Breast epithelium (tissue), 4 donors: ENCODE results near the gene SRC. TPM values are rescaled to one million over a fixed set of nuclear protein-coding genes. Genes with fewer than 3 reads are reported as not detected.

ENCODE experiments used
- DNase-seq, 2 donors: peaks; one replicate each; pipeline ENCODE4 v3.0.0-alpha.2; 2019; ENCODE audit warnings: low spot score in 2 of 2
- H3K27ac ChIP-seq, 2 donors: fragments of 200-600 bp; sonication (generic) in 1 of 2; one replicate each; pipeline ENCODE4 v1.5.1; 2016 to 2019; ENCODE audit warnings: mild to moderate bottlenecking in 1 of 2
- H3K27me3 ChIP-seq, 2 donors: fragments of 200-600 bp; sonication (generic) in 1 of 2; one replicate each; pipeline versions ENCODE4 v1.5.1 to v1.6.0; 2017 to 2019; ENCODE audit warnings: control low read depth in 1 of 2, mild to moderate bottlenecking in 1 of 2
- H3K36me3 ChIP-seq: fragments of 200-600 bp; one replicate; pipeline ENCODE4 v1.5.1; 2019
- H3K4me1 ChIP-seq, 2 donors: fragments of 200-600 bp; sonication (generic); one replicate each; pipeline ENCODE4 v1.5.1; 2016 to 2019; ENCODE audit warnings: control low read depth in 1 of 2
- H3K4me3 ChIP-seq, 3 donors: fragments of 200-600 bp; sonication (generic); 1 replicate in 2 of 3; 2 replicates in 1 of 3; pipeline ENCODE4 v1.5.1; 2016 to 2019; ENCODE audit warnings: mild to moderate bottlenecking in 3 of 3, moderate library complexity in 2 of 3
- H3K9me3 ChIP-seq, 2 donors: fragments of 200-600 bp; sonication (generic) in 1 of 2; one replicate each; pipeline ENCODE4 v1.5.1; 2016 to 2019; ENCODE audit warnings: control low read depth in 1 of 2
- POLR2A ChIP-seq: fragments of 450-650 bp; IDR thresholded peaks from one replicate; pipeline ENCODE4 v1.6.1; 2016; ENCODE audit warnings: antibody characterized with exemption, mild to moderate bottlenecking, moderate library complexity
- POLR2AphosphoS5 ChIP-seq, 3 donors: sonication (generic); formaldehyde crosslinking; IDR thresholded peaks; one replicate each; pipeline ENCODE4 v1.6.1; 2017; ENCODE audit warnings: antibody characterized with exemption in 3 of 3
- intact Hi-C: fragments of 100-400 bp; cut with DNase I; formaldehyde crosslinking; loops from one replicate; pipeline ENCODE4 v1.15.1; 2023; ENCODE audit warnings: low total_unique reads
- total RNA-seq, 3 donors: library from RNA; depleted of rRNA; stranded (reverse); fragments of >200 nt; gene quantifications; one replicate each; pipeline ENCODE4 v1.1.0, GENCODE V29; 2016
- TF ChIP-seq, protein P1 (sequence below), 3 donors: fragments of 450-650 bp; IDR thresholded peaks; one replicate each; pipeline ENCODE4 v1.5.1; 2016 to 2017; ENCODE audit warnings: antibody characterized with exemption in 3 of 3, mild to moderate bottlenecking in 3 of 3, moderate library complexity in 3 of 3

Gene SRC
- total RNA-seq, 3 donors from 2014 or later: 12.8 to 25.6 (median 20.6) TPM

DNA sequence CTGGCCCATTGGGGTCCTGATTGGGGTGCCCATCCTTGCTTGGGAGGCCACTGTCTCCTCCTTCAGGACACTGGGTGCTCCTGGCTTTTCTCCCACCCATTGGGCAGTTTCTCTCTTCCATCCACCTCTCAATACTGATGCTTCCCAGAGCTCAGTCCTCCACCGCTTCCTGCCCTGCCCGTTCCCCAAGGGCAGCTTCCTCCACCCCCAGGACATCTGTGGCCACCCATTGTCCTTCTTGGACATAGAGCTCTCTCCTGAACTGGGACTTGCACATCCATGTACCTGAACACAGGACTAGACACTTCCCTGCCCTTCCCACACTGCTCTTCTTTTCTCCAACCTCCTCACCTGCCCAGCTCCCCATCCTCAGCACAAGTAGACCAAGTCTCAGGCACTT is 105.7 kb downstream of the SRC start:
- no peak for TF ChIP-seq POLR2AphosphoS5 (IDR thresholded peaks at IDR 0.05)
- intact Hi-C loops: no loop called here
- H3K27ac ChIP-seq: no peak overlapping the region
- DNase-seq: no peak
- H3K27me3 ChIP-seq: no peaks in the 10 kb centered on the region
- H3K36me3 ChIP-seq: no peaks in the 10 kb centered on the region
- H3K4me1 ChIP-seq: no peaks in the 10 kb centered on the region
- no peak overlapping the region for H3K4me3 ChIP-seq
- peaks cover 14 to 21% of the 10 kb centered on the region in 2 donors for H3K9me3 ChIP-seq

DNA sequence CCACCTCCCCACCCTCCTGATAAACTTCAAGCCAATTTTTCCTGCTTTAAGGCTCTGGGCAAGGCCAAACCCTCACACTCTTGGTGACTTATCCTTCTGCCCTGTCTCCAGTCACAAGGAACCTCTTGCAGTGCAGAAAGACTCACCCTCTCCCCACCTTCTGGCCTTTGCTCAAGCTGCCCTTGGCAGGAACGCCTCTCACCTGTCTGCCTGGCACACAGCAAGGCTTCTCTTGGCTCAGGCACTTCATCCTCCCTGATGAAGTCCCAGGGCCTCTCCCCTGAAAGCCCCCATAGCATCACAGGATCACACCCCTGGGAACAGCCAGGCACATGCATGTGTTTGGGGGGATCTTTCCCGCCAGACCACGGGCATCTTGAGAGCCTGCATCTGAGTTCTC is 106.3 kb downstream of the SRC start:
- no peak for DNase-seq

DNA sequence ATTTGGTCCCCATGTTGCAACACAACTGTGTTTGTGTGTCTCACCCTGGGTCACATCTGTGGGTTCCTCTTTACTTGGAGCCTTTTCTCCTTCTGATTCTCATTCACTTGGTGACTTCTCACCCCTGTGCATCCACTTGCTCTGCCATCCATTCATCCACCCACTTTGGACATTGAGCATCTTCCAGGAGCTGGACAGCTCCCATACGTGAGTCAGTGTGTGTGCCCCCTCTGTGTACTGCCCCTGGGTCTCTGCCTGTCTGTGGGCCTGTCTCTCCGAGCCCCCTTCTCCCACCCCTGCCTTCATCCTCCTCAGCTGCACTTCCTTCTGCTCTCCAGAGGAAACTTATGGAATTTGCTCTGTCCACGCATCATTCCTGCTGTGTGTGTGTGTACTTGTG is 107.3 kb downstream of the SRC start:
- H3K36me3 ChIP-seq: no peaks in the 10 kb centered on the region
- H3K27ac ChIP-seq: no peak overlapping the region
- DNase-seq: no peak
- H3K27me3 ChIP-seq: no peaks in the 10 kb centered on the region
- no peaks in the 10 kb centered on the region for H3K4me1 ChIP-seq
- no peak overlapping the region for H3K4me3 ChIP-seq
- intact Hi-C loops: no loop called here
- peaks cover 14 to 26% of the 10 kb centered on the region in 2 donors for H3K9me3 ChIP-seq
- TF ChIP-seq POLR2A: no peak
- TF ChIP-seq POLR2AphosphoS5 (IDR thresholded peaks at IDR 0.05): no peak
- TF ChIP-seq, protein P1, sequence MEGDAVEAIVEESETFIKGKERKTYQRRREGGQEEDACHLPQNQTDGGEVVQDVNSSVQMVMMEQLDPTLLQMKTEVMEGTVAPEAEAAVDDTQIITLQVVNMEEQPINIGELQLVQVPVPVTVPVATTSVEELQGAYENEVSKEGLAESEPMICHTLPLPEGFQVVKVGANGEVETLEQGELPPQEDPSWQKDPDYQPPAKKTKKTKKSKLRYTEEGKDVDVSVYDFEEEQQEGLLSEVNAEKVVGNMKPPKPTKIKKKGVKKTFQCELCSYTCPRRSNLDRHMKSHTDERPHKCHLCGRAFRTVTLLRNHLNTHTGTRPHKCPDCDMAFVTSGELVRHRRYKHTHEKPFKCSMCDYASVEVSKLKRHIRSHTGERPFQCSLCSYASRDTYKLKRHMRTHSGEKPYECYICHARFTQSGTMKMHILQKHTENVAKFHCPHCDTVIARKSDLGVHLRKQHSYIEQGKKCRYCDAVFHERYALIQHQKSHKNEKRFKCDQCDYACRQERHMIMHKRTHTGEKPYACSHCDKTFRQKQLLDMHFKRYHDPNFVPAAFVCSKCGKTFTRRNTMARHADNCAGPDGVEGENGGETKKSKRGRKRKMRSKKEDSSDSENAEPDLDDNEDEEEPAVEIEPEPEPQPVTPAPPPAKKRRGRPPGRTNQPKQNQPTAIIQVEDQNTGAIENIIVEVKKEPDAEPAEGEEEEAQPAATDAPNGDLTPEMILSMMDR (IDR thresholded peaks at IDR 0.05): no peak

More for the DNA sequence above, 106.3 kb downstream of the SRC start:
- Histone ChIP-seq H3K4me3 (no peak overlapping the region), H3K36me3 (no peaks in the 10 kb centered on the region), H3K27ac (no peak overlapping the region), H3K27me3 (no peaks in the 10 kb centered on the region), H3K9me3 (peaks cover 14 to 25% of the 10 kb centered on the region in 2 donors), H3K4me1 (no peaks in the 10 kb centered on the region)
- intact Hi-C loops: no loop called here
- TF ChIP-seq POLR2AphosphoS5 (IDR thresholded peaks at IDR 0.05): no peak
- no peak for TF ChIP-seq POLR2A
- TF ChIP-seq, protein P1 (IDR thresholded peaks at IDR 0.05): no peak

DNA sequence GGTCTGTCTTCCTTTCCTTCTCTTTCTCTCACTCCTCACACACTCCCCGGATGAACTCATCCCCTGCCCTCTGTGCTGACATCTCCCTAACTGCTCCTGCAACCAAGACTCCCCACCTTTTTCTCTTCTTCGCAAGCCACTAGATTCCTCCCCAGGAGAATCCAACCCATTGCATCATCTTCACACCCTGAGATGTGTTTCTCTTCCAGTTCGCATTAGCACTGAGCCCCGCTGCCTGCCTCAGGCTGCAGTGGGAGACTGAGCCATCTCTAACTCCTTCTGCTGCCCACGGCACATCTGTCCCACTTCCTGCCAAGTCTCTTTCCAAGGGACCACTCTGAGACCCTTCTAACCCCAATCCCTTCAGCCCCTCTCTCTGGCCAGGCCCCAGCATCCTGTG is 107.9 kb downstream of the SRC start:
- H3K9me3 ChIP-seq: peaks cover 14 to 31% of the 10 kb centered on the region in 2 donors
- intact Hi-C loops: no loop called here
- H3K36me3 ChIP-seq: no peaks in the 10 kb centered on the region
- H3K4me1 ChIP-seq: no peaks in the 10 kb centered on the region
- H3K27ac ChIP-seq: no peak overlapping the region
- H3K27me3 ChIP-seq: no peaks in the 10 kb centered on the region
- TF ChIP-seq, protein P1 (IDR thresholded peaks at IDR 0.05): no peak
- TF ChIP-seq POLR2A (no peak), POLR2AphosphoS5 (IDR thresholded peaks at IDR 0.05) (no peak)
- no peak for DNase-seq
- no peak overlapping the region for H3K4me3 ChIP-seq

DNA sequence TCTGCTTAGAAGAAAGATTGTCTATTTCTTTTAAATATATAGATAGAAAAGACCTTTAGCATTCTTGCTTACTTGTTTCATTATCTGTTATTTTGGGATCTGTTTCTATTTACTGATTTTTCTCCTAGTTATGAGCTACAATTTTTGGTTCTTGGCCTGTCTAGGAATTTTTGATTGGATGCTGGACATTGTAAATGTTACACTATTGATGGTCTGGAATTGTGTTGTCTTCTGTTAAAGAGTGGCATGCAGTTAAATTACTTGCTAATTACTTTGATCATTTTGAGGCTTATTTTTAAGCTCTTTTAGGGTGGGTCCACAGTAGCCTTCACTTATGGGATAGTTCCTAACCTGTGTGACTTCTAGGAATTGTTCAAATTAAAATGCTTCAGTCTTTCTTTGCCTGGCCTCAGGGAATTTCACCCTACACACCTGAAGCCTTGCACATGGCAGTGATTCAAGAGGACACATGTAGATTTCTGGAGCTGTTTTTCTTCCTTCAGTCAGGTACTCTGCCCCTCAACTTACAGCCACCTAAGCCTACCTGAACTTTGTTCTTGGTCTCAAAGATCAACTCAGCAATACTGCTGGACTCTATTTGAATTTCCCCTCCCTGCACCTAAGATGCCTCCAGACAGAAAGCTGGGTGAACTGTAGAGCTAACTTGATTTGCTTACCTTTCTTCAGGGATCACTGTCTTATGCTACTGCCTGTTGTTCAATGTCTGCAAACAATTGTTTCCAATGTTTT is 108.9 kb downstream of the SRC start:
- Histone ChIP-seq H3K27ac (no peak overlapping the region), H3K9me3 (peaks cover 14 to 35% of the 10 kb centered on the region in 2 donors), H3K4me1 (no peaks in the 10 kb centered on the region)

More for the DNA sequence above, 108.9 kb downstream of the SRC start:
- intact Hi-C loops: no loop called here
- no peak for TF ChIP-seq POLR2A
- TF ChIP-seq, protein P1 (IDR thresholded peaks at IDR 0.05): no peak
- TF ChIP-seq POLR2AphosphoS5 (IDR thresholded peaks at IDR 0.05): no peak
- Histone ChIP-seq H3K36me3 (no peaks in the 10 kb centered on the region), H3K4me3 (no peak overlapping the region), H3K27me3 (no peaks in the 10 kb centered on the region)
- DNase-seq: no peak

Other genes with a start within 250 kb of the SRC start
- 100 to 1,000 TPM; 108 to 161 (median 154) TPM for gene RPN2, start 166.8 kb upstream of the SRC start, total RNA-seq
- gene MROH8, start 166.6 kb upstream of the SRC start, total RNA-seq: 1 to 10 TPM; 2.0 to 8.3 (median 2.8) TPM
- gene GHRH, start 84.3 kb upstream of the SRC start, total RNA-seq: not detected
- gene MANBAL, start 56.5 kb upstream of the SRC start, total RNA-seq: 10 to 100 TPM; 31.8 to 42.0 (median 34.7) TPM
- 10 to 100 TPM in 1 of 3 donors, 1 to 10 TPM in 2; 3.9 to 82.1 (median 9.7) TPM for gene NNAT, start 175.1 kb downstream of the SRC start, total RNA-seq
- 10 to 100 TPM; 62.9 to 81.8 (median 63.2) TPM for gene BLCAP, start 181.7 kb downstream of the SRC start, total RNA-seq